OCI-LY1 (cell line): ENCODE measurements around the gene KIFAP3.

Experiments used
- H2AFZ ChIP-seq: fragments of 200-600 bp; sonication (generic), shearing (Covaris generic); 2 replicates; pipeline ENCODE4 v1.6.0; 2014; ENCODE audit warnings: antibody characterized with exemption, mild to moderate bottlenecking, low read length
- H3F3A ChIP-seq: fragments of 200-600 bp; sonication (generic), shearing (Covaris generic); 2 replicates; pipeline ENCODE4 v1.6.0; 2014; ENCODE audit warnings: mild to moderate bottlenecking, antibody characterized with exemption, low read length, moderate library complexity; ENCODE audit not compliant: insufficient read depth
- H3K27ac ChIP-seq: fragments of 200-600 bp; sonication (generic); 2 replicates; pipeline ENCODE4 v1.5.1; 2014; ENCODE audit warnings: low read length, mixed run types, mild to moderate bottlenecking, low read depth; ENCODE audit not compliant: poor library complexity, severe bottlenecking
- H3K27me3 ChIP-seq: fragments of 200-600 bp; sonication (generic); 2 replicates; pipeline ENCODE4 v1.6.0; 2014; ENCODE audit warnings: antibody characterized with exemption, mild to moderate bottlenecking, low read length, moderate library complexity; ENCODE audit not compliant: insufficient read depth
- H3K36me3 ChIP-seq: fragments of 200-600 bp; sonication (generic); 2 replicates; pipeline ENCODE4 v1.6.1; 2014; ENCODE audit warnings: mild to moderate bottlenecking, antibody characterized with exemption, low read length, moderate library complexity, mixed read lengths; ENCODE audit not compliant: insufficient read depth
- H3K4me1 ChIP-seq: fragments of 200-600 bp; sonication (generic); 2 replicates; pipeline ENCODE4 v1.5.1; 2014; ENCODE audit warnings: mild to moderate bottlenecking, low read length, moderate library complexity; ENCODE audit not compliant: insufficient read depth, severe bottlenecking
- H3K4me2 ChIP-seq: fragments of 200-600 bp; sonication (generic), shearing (Covaris generic); 2 replicates; pipeline ENCODE4 v1.6.1; 2014; ENCODE audit warnings: low read length
- H3K4me3 ChIP-seq: fragments of 200-600 bp; sonication (generic); 2 replicates; pipeline ENCODE4 v1.5.1; 2014; ENCODE audit warnings: low read length, low read depth, mild to moderate bottlenecking, mixed read lengths; ENCODE audit not compliant: poor library complexity, severe bottlenecking
- H3K79me2 ChIP-seq: fragments of 200-600 bp; shearing (Covaris generic); 2 replicates; pipeline ENCODE4 v1.6.1; 2016; ENCODE audit warnings: mixed run types, low read length, mixed read lengths; ENCODE audit not compliant: insufficient read depth
- H3K9ac ChIP-seq: fragments of 200-600 bp; sonication (generic), shearing (Covaris generic); 2 replicates; pipeline ENCODE4 v1.6.1; 2014; ENCODE audit warnings: mild to moderate bottlenecking, low read length, mixed read lengths
- H3K9me2 ChIP-seq: fragments of 200-600 bp; sonication (generic), shearing (Covaris generic); 2 replicates; pipeline ENCODE4 v1.6.1; 2014; ENCODE audit warnings: low read depth, mild to moderate bottlenecking, low read length, mixed read lengths
- H3K9me3 ChIP-seq: fragments of 200-600 bp; shearing (Covaris generic); 2 replicates; pipeline ENCODE4 v1.6.1; 2014; ENCODE audit warnings: low read length, mixed read lengths
- H4K20me1 ChIP-seq: fragments of 200-600 bp; sonication (generic), shearing (Covaris generic); 2 replicates; pipeline ENCODE4 v1.6.0; 2016; ENCODE audit warnings: mild to moderate bottlenecking, low read length; ENCODE audit not compliant: insufficient read depth
- EZH2 ChIP-seq: fragments of 200-600 bp; sonication (generic), shearing (Covaris generic); IDR thresholded peaks from 2 replicates; pipeline ENCODE4 v1.8.0; 2017; ENCODE audit warnings: borderline replicate concordance, mixed run types, mild to moderate bottlenecking, antibody characterized with exemption, low read length, moderate library complexity, mixed read lengths
- TF ChIP-seq, protein P1 (sequence below): fragments of 200-600 bp; sonication (generic), shearing (Covaris generic); IDR thresholded peaks from 2 replicates; pipeline ENCODE4 v1.5.1; 2017; ENCODE audit warnings: mild to moderate bottlenecking, antibody characterized with exemption, low read length, moderate library complexity, mixed read lengths

KIFAP3 gene

DNA sequence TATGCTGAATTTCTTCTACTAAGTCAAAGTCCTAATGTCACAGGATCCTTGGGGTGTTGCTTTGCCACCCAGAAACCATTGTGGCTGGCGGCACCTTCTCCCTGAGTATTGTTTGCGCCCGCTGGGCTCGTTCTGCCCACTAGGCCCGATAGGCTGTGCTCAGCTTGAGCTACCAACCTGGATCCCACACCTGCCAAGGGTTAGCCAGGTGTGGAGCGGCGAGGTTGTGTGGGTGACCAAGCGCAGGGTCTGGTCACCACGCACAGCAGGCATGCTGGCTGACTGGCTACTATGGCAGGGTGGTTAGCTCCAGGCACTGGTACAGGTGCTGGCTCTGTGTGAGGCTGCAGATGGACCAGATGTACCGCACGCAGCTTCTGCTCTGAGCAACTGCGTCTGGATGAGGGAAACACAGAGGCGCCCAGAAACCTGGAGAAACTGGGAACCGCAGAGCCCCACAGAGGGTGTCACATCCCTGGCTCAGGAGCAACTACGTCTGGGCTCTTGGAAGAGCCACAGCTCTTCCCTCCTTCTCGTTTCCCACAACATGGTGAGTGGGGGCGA lies 130.4 kb downstream of the KIFAP3 start:
- Histone ChIP-seq H3K9me3 (no peaks in the 10 kb centered on the region), H3K9ac (no peak overlapping the region), H3K9me2 (no peaks in the 10 kb centered on the region), H3K79me2 (no peaks in the 10 kb centered on the region), H2AFZ (no peak overlapping the region), H3K4me3 (no peak overlapping the region), H3K4me1 (no peaks in the 10 kb centered on the region), H3K27me3 (no peaks in the 10 kb centered on the region), H3K27ac (no peak overlapping the region), H4K20me1 (no peaks in the 10 kb centered on the region), H3K36me3 (no peaks in the 10 kb centered on the region), H3F3A (no peaks in the 10 kb centered on the region), H3K4me2 (no peak overlapping the region)
- TF ChIP-seq EZH2, result no peak
- TF ChIP-seq, protein P1, sequence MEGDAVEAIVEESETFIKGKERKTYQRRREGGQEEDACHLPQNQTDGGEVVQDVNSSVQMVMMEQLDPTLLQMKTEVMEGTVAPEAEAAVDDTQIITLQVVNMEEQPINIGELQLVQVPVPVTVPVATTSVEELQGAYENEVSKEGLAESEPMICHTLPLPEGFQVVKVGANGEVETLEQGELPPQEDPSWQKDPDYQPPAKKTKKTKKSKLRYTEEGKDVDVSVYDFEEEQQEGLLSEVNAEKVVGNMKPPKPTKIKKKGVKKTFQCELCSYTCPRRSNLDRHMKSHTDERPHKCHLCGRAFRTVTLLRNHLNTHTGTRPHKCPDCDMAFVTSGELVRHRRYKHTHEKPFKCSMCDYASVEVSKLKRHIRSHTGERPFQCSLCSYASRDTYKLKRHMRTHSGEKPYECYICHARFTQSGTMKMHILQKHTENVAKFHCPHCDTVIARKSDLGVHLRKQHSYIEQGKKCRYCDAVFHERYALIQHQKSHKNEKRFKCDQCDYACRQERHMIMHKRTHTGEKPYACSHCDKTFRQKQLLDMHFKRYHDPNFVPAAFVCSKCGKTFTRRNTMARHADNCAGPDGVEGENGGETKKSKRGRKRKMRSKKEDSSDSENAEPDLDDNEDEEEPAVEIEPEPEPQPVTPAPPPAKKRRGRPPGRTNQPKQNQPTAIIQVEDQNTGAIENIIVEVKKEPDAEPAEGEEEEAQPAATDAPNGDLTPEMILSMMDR, result no peak

DNA sequence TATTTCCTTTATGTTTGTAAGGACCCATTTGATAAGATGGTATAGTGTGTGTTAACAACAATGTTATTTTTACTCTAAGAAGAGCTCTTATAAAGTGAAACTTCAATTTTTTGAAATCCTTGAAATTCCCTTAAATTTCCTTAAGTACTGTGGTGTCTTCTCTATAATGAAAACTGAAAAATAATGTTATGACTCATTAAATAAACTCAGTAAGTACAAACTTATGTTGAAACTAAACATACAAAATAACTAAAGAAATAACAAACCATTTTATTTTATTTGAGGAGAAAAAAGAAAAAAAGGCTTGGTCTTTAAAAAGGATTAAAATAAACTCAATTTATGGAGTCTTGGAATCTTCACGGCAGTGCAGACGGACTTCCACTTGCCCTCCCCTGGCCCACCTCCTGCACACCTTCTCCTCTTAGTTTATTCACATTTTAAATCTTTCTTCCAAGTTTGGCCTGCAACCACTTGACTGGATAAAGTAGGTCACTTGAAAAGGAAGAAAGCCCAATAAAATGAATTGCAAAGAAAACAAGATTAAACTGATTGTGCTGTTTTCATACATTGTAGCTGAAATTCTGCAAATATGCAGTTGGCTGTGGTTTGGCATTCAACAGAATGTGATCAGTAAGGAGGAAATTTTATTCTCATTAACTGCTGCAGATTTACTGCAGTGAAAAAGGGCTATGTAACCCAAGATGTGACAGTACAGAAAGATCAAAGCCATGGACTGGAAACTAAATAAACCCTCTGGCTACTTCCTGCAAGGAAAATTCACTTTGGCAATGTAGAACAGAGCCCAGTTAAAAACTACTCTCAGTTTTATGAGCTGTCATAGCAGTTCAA lies 132.3 kb downstream of the KIFAP3 start:
- Histone ChIP-seq H3K36me3 (no peaks in the 10 kb centered on the region), H3K9me2 (no peaks in the 10 kb centered on the region), H3K9me3 (no peaks in the 10 kb centered on the region), H3K27me3 (no peaks in the 10 kb centered on the region), H2AFZ (no peak overlapping the region), H3K27ac (no peak overlapping the region), H3K4me1 (no peaks in the 10 kb centered on the region), H3K4me2 (no peak overlapping the region), H3F3A (no peaks in the 10 kb centered on the region), H3K9ac (no peak overlapping the region), H4K20me1 (no peaks in the 10 kb centered on the region), H3K4me3 (no peak overlapping the region), H3K79me2 (no peaks in the 10 kb centered on the region)
- TF ChIP-seq, protein P1, result no peak
- TF ChIP-seq EZH2, result no peak

DNA sequence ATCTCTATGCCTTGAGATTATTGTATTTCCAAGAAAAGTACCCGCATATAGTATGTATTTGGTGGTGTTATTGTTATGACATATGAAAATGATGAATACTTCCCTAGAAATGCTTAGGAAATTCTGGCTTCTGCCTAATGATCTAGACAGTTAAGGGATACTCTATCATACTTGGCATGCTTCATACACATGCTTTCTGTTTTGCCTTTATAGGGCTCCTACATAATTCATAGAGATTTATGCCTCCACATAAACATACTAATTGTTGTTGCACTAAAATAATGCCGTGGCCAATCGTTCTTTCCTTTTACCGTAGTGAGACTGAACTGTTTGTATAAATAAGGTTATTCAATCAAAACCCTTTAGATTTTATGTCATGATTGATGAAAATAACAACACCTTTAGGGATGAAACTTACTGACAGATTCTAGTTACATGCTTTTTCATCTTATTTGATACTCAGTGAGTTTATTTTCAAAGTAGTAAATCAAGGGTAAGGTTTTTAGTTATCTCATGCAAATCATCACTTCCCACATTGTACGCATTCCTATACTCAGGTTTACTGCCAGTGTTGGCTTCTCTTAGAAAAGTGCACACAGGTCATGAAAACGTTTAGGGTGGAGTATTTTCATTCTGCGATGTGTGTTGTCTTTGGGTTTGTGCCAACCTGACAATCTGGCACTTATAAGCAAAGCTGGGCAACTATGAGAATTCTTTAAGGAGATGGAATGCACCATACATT lies 140.3 kb downstream of the KIFAP3 start:
- no peak overlapping the region for H3K4me3 ChIP-seq
- H3K27ac ChIP-seq, result no peak overlapping the region

More for the DNA sequence above, 140.3 kb downstream of the KIFAP3 start:
- no peaks in the 10 kb centered on the region for H3K4me1 ChIP-seq
- no peaks in the 10 kb centered on the region; the same call in 1 of the 2 replicates for H3F3A ChIP-seq
- H3K9me3 ChIP-seq, result no peaks in the 10 kb centered on the region
- H3K4me2 ChIP-seq, result no peak overlapping the region
- H2AFZ ChIP-seq, result no peak overlapping the region
- H3K36me3 ChIP-seq, result no peaks in the 10 kb centered on the region
- H3K79me2 ChIP-seq, result no peaks in the 10 kb centered on the region
- TF ChIP-seq, protein P1, result no peak
- TF ChIP-seq EZH2, result no peak
- no peak overlapping the region for H3K9ac ChIP-seq
- no peaks in the 10 kb centered on the region for H4K20me1 ChIP-seq
- no peaks in the 10 kb centered on the region for H3K9me2 ChIP-seq
- no peaks in the 10 kb centered on the region for H3K27me3 ChIP-seq
